Thyroid gland (tissue), 4 donors: ENCODE data around the gene EEF1A2. TPM values are rescaled to one million over a fixed set of nuclear protein-coding genes. Genes with fewer than 3 reads are reported as not detected.

ENCODE experiments used
- DNase-seq, 2 donors: peaks; one replicate each; pipeline ENCODE4 v3.0.0-alpha.2; 2019
- H3K27ac ChIP-seq, 3 donors: fragments of 200-600 bp; sonication (generic); 1 replicate in 2 of 3; 2 replicates in 1 of 3; pipeline ENCODE4 v1.5.1; 2016 to 2019; ENCODE audit warnings: mild to moderate bottlenecking in 1 of 3, moderate library complexity in 1 of 3
- H3K27me3 ChIP-seq: fragments of 200-600 bp; sonication (generic); one replicate; pipeline ENCODE4 v1.5.1; 2019
- H3K36me3 ChIP-seq, 2 donors: fragments of 200-600 bp; sonication (generic); one replicate each; pipeline ENCODE4 v1.5.1; 2016 to 2019
- H3K4me1 ChIP-seq, 2 donors: fragments of 200-600 bp; sonication (generic); one replicate each; pipeline ENCODE4 v1.5.1; 2017 to 2019
- H3K4me3 ChIP-seq, 3 donors: fragments of 200-600 bp; sonication (generic); replicated peaks in 1 of 3; 1 replicate in 2 of 3; 2 replicates in 1 of 3; pipeline ENCODE4 v1.5.1; 2016; ENCODE audit warnings: mild to moderate bottlenecking in 1 of 3
- H3K9me3 ChIP-seq: fragments of 200-600 bp; sonication (generic); one replicate; pipeline ENCODE4 v1.5.1; 2017
- CTCF ChIP-seq, 6 experiments: fragments of 200-600 bp in 3 of 6; fragments of 450-650 bp in 3 of 6; sonication (generic) in 3 of 6; IDR thresholded peaks; one replicate each; pipeline ENCODE4 v1.5.1; 2016 to 2019; ENCODE audit warnings: antibody characterized with exemption in 6 of 6, mild to moderate bottlenecking in 2 of 6, inconsistent platforms in 1 of 6, moderate library complexity in 1 of 6
- POLR2A ChIP-seq, 2 donors: fragments of 450-650 bp; IDR thresholded peaks; one replicate each; pipeline ENCODE4 v1.6.1; 2017; ENCODE audit warnings: antibody characterized with exemption in 2 of 2, mild to moderate bottlenecking in 2 of 2, moderate library complexity in 1 of 2
- WGBS, 2 donors: methylation state at CpG; one replicate each; pipeline ENCODE4 v1.1.5; 2017; 5-methylcytosine and 5-hydroxymethylcytosine counted together
- intact Hi-C: fragments of 100-400 bp; cut with DNase I; formaldehyde crosslinking; loops from one replicate; pipeline ENCODE4 v1.15.1; 2023
- total RNA-seq, 4 donors: library from RNA; depleted of rRNA; stranded (reverse); fragments of >200 nt; gene quantifications; one replicate each; pipeline ENCODE4 v1.2.3, GENCODE V29; 2016

EEF1A2 gene
- total RNA-seq, 4 donors from 2014 or later: 0.22 to 2.0 (median 1.3) TPM

DNA sequence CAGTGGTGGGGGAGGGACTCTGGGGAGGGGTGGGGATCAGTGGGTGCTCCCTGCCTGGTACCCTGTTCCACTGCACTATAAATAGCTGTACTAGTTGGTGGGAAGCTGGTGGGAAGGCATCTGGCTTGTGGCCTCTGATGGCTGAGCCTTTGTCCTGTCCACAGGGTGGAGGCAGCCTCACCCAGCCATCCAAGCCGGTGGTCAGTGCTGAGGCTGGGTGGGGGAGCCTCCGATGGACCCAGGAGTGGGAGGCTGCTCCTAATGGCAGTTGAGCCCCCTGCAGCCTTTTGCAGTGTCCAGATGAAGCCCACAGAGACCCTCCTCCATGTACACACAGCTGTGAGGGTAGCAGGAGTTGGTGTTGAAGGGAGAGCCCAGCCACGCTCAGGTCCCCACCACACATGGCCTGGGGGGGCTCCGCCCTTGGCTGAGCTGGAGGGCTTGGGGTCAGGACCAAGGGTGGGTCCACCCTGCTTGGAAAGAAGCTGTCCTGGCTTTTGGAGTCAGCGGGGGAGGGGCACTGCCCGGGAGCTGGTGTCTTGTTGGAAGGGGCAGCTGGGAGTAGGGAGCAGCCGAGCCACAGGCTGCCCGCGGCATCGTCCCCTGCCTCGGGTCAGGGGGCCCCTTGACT, 24.2 kb upstream of the EEF1A2 start:
- no peak overlapping the region for H3K4me3 ChIP-seq
- H3K27me3 ChIP-seq: no peaks in the 10 kb centered on the region
- no peaks in the 10 kb centered on the region for H3K9me3 ChIP-seq
- 97% methylated on average over 6 to 11 of the region's 11 CpGs for WGBS, 2 donors
- DNase-seq: no peak
- H3K4me1 ChIP-seq: peaks cover 23 to 25% of the 10 kb centered on the region in 2 donors
- H3K27ac ChIP-seq: no peak overlapping the region
- intact Hi-C loops: no loop called here
- H3K36me3 ChIP-seq: peaks cover 0 to 4% of the 10 kb centered on the region in 2 donors
- TF ChIP-seq POLR2A (IDR thresholded peaks at IDR 0.05): no peak
- no peak for TF ChIP-seq CTCF (IDR thresholded peaks at IDR 0.05)

DNA sequence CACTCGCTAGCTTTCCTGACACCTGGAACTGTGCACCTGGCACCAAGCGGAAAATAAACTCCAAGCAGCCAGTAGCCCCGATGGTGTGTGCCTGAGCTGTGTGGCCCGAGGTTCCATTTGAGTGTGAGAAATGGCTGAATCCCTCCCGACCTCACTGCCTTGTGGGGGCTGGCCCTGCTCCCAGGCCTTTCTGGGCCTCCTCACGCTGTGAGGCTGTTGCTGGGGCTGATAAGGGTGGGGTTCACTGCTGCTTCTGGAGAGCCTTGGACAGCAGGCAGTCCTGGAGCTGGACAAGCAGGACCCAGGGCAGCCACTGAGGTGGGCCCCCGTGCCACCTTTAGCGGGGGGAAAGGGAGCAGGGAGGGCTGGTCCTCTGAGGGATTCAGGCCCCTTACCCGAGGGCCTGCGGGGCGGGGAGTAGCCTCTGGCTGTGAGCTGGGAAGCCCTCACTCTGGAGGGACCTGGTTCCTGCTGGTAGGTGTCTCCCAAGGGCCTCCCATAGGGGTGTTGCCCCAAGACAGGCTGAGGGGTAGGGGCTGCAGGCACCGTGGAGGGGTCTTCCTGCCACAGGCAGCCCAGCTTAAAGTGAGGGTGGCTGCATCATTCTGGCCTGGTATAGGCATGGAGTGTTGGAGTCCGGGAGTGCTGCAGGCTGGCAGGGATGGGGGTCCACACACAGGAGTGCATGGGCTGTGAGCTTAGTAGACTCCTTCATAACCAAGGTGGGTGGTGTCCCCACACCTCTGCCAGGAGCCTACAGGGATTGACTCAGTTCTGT, 23.4 kb upstream of the EEF1A2 start:
- Histone ChIP-seq H3K36me3 (peaks cover 0 to 4% of the 10 kb centered on the region in 2 donors), H3K4me1 (peaks cover 23 to 25% of the 10 kb centered on the region in 2 donors), H3K27me3 (no peaks in the 10 kb centered on the region), H3K9me3 (no peaks in the 10 kb centered on the region), H3K4me3 (no peak overlapping the region), H3K27ac (no peak overlapping the region)
- no peak for TF ChIP-seq POLR2A (IDR thresholded peaks at IDR 0.05)
- no peak for TF ChIP-seq CTCF (IDR thresholded peaks at IDR 0.05)
- WGBS, 2 donors: 62 to 77% methylated on average over 8 to 10 of the region's 13 CpGs
- intact Hi-C loops: no loop called here
- DNase-seq: no peak

DNA sequence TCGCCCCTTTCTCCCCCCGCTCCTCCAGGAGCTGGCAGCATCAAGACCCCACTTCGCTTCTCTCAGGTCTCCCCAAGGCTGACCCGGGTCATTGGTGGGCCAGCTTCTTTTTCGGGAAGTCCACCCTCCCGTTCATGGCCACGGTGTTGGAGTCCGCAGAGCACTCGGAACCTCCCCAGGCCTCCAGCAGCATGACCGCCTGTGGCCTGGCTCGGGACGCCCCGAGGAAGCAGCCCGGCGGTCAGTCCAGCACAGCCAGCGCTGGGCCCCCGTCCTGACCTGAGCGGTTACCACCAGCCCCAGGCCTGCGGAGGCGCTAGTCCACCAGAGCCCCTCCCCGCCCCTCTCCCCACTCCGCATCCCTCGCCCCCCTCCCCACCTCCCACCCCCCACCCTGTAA, 22.7 kb upstream of the EEF1A2 start:
- Histone ChIP-seq H3K27me3 (no peaks in the 10 kb centered on the region), H3K36me3 (peaks cover 0 to 4% of the 10 kb centered on the region in 2 donors), H3K9me3 (no peaks in the 10 kb centered on the region), H3K4me1 (peaks cover 23 to 25% of the 10 kb centered on the region in 2 donors), H3K4me3 (peak overlapping the region; percentile 66 to 94 (median 91)), H3K27ac (no peak overlapping the region)
- DNase-seq: no peak
- TF ChIP-seq POLR2A (IDR thresholded peaks at IDR 0.05) (no peak), CTCF (IDR thresholded peaks at IDR 0.05) (no peak)
- WGBS, 2 donors: 2 to 64% methylated on average over 6 to 11 of the region's 23 CpGs
- intact Hi-C loops: no loop called here

GRCh38 chr20:63520934-63521601, 22.2 kb upstream of the EEF1A2 start:
- intact Hi-C loops: no loop called here
- peaks cover 0 to 4% of the 10 kb centered on the region in 2 donors for H3K36me3 ChIP-seq
- peak overlapping the region; percentile 85 to 95 (median 92) for H3K27ac ChIP-seq
- no peaks in the 10 kb centered on the region for H3K9me3 ChIP-seq
- H3K27me3 ChIP-seq: no peaks in the 10 kb centered on the region
- peak; percentile 75 to 78 for DNase-seq
- WGBS, 2 donors: 10% methylated on average over 2 of the region's 68 CpGs; no CpG with 5 or more reads in 1 of the 2 donors
- peaks cover 23 to 25% of the 10 kb centered on the region in 2 donors for H3K4me1 ChIP-seq
- TF ChIP-seq POLR2A (IDR thresholded peaks at IDR 0.05) (no peak), CTCF (IDR thresholded peaks at IDR 0.05) (peak in 1 of 6 experiments; percentile 5)
- peak overlapping the region; percentile 66 to 94 (median 91) for H3K4me3 ChIP-seq
